Pons (tissue), 1 donor: ENCODE data around the gene MAG.
"Not testable (repeated sequence)": the region's sequence is repeated elsewhere in the genome, so short reads cannot be mapped to it uniquely, and the experiment has no call there.

Source experiments
- DNase-seq: peaks from one replicate; pipeline ENCODE4 v3.0.0-alpha.2; 2016; ENCODE audit warnings: low spot score

Gene MAG

DNA sequence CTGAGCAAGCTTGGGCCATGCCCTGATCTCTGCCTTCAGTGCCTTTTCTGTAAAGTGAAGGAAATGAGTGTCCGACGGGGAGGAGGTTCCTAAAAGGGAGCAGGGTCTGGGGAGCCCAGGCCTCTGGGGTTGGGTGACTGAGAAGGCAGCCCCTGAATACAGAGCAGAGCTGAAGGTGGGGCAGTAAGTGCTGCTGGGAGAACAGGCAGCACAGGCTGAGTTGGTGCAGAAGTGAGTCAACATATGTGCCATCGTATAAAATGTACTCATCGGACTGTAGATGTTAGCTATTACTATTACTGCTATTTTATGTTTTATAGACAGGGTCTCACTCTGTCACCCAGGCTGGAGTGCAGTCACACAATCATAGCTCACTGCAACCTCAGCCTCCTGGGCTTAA lies 10.7 kb upstream of the MAG start:
- no peak for DNase-seq

DNA sequence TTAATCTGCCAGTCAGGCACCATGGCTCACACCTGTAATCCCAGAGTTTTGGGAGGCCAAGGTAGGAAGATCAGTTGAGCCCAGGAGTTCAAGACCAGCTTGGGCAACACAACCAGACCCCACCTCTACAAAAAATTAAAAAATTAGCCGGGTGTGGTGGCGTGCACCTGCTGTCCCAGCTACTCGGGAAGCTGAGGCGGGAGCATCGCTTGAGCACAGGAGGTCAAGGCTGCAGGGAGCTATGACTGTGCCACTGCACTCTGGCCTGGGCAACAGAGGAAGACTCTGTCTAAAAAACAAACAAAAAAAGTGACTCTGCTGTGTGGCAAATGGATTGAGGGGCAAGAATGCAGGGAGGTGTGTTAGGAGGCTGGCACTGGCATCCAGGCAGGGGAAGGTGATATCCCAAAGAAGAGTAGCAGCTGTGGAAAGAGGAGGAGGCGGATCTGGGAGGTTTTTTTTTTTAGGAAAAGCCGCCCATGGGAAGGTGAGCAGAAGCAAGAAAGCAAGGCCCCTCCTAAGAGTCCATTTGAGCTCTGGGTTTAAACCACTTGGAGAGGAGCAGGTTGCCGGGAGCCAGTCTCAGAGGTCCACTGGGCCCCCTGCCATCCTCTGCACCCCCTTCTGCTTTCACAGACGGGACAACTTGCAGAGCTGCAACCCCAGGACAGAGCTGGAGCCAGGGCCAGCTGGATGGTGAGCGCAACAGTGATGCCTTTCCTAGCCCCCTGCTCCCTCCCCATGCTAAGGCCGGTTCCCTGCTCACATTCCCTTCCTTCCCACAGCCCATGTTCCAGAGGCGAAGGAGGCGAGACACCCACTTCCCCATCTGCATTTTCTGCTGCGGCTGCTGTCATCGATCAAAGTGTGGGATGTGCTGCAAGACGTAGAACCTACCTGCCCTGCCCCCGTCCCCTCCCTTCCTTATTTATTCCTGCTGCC lies 7.5 kb upstream of the MAG start:
- no peak for DNase-seq

DNA sequence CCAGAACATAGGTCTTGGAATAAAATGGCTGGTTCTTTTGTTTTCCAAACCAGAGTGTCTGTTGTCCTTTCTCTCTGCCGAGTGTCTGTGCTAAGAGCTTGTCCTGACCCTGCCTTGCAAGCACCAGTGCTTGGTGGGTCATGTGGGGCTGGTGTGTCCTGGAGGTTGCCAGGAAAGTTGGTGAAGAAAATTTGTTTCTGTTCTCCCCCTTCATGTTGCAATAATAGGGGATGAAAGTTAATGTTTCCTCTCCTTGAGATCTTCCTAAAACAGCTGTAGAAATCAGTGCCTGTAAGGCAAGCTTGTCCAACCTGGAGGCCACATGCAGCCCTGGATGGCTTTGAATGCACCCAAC lies 6.9 kb upstream of the MAG start:
- DNase-seq, result no peak

DNA sequence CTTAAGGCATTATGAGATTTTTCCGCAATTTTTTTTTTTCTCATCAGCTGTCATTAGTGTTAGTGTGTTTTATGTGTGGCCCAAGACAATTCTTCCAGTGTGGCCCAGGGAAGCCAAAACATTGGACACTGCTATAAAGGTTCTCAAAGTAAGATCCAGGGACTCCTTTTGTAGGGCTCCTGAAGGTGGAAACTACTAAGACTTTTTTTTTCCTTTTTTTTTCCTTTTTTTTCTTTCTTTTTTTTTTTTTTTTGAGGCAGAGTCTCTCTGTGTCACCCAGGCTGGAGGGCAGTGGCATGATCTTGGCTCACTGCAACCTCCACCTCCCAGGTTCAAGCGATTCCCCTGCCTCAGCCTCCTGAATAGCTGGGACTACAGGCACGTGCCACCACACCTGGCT lies 6.5 kb upstream of the MAG start:
- not testable (repeated sequence) for DNase-seq

DNA sequence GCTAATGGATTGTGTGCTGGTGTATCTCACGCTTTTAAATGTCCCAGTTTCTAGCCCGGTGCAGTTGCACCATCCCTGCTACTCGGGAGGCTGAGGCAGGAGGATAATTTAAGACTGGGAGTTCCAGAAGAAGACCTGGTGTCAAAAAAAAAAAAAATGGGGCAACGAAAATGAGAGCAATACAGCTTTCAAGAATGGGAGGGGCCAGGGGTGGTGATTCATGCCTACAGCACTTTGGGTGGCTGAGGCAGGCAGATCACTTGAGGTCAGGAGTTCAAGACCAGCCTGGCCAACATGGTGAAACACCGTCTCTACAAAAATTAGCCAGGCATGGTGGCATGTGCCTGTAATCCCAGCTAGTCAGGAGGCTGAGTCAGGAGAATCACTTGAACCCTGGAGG lies 5.9 kb upstream of the MAG start:
- DNase-seq, result not testable (repeated sequence)

DNA sequence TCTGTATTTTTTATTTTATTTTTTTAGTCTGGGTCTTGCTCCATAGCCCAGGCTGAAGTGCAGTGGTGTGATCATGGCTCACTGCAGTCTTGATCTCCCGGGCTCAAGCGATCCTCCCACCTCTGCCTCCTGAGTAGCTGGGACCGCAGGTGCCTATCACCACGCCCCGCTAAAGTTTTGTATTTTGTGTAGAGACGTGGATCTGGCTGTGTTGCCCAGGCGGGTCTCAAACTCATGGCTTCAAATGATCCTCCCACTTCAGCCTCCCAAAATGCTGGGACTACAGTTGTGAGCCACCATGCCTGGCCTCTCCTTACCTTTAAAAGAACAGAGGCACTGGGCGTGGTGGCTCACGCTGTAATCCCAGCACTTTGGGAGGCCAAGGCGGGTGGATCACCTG lies 4.2 kb upstream of the MAG start:
- no peak for DNase-seq

DNA sequence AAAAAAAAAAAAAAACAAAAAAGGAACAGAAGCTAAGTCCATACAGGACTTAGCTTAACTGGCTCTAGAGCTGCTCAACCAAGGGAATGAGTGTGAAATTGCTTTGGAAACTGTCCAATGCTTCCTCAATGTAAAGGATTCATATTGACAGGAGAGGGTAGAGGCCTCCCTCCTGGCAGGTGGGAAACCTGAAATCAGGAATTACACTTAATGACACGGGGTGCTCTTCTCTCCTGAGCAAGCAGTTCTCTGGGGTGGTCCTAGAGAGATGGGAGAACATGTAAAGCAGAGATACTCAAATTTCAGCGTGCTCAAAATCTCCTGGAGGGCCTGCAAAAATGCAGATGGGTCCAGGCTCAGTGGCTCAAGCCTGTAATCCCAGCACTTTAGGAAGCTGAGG lies 3.6 kb upstream of the MAG start:
- no peak for DNase-seq

DNA sequence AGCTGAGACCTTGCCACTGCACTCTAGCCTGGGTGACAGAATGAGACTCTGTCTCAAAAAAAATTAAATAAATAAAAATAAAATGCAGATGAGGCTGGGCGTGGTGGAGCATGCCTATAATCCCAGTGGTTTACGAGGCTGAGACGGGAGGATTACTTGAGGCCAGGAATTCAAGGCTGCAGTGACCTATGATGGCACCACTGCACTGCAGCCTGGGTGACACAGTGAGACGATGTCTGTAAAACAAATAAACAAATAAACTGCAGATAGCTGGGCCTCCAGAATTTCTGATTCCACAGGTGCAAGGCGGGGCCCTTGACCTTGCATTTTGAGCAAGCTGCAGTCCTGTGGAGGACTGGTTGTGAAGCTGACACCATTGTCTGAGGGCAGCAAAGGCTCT lies 3.1 kb upstream of the MAG start:
- no peak for DNase-seq

DNA sequence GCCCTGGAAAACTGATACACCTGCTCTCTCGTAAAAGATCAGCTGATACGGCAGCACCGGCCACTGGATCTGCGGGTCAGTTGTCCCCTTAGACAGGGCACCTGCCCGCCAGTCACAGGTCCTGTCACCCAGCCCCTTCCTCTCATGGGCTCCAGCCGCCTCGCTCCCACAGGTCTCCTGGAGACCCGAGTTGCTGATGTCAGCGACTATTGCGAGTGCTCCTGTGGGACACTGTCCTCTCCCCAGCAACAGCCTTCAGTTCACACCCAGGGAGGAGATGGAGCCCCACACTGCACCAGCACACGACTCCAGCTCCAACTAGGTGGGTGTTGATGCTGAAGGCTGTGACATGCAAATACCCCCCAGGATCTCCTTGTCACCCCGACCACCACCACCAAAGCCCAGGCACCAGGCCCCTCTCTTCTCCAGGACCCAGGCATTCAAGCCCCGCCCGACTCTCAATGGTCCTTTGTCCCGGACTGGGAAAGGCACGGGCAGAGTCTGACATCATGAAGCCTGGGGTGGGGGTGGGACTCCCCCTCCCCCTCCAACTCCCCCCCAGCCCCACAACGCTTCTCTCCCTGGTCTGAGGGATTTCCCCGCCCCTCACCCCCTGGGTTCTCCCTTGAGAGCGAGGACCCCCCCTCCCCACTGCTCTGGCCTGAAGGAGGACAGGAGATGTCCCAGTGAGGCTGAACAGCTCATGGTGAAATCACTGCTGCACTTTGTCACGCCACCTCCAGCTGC lies 1.4 kb upstream of the MAG start:
- peak; percentile 90 for DNase-seq

DNA sequence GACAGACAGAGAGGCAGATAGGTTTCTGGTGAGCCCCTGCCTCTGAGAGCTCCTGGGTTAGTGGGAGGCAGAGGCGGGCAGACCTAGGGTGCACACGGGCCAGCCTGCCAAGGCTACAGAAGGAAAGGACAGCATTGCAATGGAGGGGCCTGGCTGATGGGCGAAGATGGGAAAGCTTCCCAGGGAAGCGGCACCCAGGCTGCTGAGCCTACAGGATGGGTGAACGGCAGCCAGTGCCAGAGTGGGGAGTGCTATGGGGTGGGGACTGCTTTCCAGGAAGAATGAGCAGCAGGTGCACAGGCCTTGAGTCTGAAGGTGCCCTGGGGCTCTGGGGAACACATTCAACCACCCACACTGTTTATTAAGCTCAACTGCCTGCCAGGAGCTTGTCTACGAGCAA lies 702 bp upstream of the MAG start:
- DNase-seq, result no peak

DNA sequence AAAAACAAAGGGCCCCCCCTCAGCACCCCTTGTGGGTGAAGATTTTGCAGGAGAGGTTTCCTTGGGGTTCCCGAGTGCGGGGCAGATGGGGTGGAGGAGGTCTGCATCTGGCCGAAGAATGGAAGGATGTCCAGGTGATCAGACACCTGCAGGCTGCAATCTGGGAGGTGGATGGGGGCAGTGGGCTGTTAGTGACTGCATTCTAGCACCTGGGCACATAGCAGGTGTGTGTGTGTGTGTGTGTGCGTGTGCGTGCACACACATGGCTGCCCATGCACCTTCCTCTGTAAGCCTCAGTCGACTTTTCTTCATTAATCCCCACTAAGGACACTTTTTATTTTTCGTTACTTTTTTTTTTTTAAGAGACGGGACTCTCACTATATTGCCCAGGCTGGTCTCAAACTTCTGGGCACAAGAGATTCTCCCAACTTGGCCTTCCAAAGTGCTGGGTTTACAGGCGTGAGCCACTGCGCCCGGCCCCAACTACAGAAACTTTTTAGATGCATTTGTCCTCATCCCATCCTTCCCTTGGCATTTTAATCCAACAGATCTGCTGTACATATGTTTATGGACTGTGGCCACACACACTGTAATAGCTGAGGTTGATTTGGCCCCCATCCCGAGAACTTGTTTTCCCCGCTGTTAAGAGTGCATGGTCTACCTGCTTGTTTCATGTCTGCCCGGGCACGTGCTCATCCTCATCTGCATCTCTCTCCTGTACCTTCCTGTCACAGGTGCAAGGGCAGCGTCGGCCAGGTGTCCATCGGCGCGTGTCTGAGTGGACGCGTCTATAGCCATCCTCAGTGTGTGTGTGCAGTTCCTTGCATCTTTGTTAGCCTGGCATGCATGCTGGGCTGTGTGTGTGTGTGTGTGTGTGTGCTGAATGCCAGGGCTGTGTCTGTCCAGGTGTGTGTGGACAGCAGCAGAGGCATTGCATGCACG lies 731 bp downstream of the MAG start:
- no peak for DNase-seq

DNA sequence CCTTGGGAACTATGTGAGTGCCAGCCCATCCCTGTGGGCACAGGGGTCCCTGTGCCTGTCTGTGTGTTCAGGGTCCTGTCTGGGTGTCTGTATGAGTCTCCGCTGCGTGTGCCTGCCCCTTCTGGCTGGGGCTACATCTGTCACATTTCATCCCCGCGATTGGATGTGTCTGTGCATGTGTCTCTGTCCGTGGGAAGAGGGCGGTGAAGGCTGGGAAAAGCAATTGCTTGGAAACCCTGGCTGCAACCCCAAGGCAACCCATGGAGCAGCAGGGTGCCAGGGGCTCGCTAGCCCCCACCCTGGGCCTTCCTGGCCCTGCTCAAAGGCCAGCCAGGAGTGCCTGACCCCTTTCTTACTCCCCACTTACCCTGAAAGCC lies 1.4 kb downstream of the MAG start:
- DNase-seq, result peak; percentile 77

DNA sequence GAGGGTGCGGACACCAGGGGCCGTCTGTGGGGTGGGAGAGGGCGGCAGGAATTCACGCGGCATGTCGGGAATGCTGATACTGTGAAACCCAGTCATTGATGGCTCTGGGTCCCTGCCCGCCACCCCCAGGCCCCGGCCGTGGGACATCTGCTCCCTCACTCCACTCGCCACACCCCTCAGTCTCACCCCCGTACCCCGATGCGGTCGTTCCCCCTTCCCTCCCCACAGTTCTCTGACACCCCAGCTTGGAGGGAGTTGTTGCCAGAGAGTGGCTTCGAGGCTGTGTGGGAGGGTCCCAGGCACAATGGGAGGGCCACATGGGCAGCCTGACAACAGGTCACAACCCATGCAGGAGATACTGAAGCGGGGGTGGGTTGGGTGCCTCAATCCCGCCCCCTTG lies 1.8 kb downstream of the MAG start:
- DNase-seq, result no peak

DNA sequence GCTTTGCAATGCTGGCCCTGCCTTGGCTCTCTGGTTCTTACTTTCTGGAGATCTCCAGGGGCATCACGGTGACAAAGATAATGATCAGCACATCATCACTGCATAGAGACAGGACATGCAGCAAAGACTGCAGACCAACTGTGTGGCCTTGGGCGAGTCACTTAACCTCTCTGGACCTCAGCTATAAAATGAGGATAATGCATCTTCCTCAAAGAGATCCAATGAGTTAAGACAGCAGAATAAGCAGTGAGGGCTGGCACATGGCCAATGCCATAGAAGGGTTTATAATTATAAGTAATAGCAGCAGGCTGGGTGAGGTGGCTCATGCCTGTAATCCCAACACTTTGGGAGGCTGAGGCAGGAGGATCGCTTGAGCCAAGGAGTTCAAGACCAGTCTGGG lies 2.4 kb downstream of the MAG start:
- no peak for DNase-seq

DNA sequence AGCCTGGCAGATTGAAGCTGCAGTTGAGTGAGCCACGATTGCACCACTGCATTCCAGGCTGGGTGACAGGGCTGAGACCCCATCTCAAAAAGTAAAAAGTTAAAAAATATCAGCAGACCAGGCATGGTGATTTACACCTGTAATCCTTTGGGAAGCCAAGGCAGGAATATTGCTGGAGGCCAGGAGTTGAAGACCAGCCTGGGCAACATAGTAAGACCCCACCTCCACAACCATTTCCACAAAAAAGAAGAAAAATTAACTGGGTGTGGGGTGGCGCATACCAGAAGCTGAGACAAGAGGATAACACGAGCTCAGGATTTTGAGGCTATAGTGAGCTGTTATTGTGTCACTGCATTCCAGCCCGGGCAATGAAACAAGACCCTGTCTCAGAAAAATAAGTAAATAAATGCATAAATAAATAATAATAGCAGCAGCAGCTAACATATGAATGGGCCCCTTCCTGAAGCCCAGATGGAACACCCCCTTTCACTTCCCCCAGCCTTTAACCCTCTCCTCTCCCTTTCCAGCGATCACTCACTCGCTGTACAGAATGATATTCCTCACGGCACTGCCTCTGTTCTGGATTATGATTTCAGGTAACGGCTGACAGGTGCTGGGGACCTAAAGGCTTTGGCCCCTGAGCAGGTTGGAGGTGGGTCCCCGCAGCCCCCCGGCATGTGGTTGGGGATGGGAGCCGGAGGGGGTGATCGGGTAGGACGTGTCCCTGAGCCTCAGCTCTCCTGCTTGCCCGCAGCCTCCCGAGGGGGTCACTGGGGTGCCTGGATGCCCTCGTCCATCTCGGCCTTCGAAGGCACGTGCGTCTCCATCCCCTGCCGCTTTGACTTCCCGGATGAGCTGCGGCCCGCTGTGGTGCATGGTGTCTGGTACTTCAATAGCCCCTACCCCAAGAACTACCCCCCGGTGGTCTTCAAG lies 3.2 kb downstream of the MAG start:
- no peak for DNase-seq

DNA sequence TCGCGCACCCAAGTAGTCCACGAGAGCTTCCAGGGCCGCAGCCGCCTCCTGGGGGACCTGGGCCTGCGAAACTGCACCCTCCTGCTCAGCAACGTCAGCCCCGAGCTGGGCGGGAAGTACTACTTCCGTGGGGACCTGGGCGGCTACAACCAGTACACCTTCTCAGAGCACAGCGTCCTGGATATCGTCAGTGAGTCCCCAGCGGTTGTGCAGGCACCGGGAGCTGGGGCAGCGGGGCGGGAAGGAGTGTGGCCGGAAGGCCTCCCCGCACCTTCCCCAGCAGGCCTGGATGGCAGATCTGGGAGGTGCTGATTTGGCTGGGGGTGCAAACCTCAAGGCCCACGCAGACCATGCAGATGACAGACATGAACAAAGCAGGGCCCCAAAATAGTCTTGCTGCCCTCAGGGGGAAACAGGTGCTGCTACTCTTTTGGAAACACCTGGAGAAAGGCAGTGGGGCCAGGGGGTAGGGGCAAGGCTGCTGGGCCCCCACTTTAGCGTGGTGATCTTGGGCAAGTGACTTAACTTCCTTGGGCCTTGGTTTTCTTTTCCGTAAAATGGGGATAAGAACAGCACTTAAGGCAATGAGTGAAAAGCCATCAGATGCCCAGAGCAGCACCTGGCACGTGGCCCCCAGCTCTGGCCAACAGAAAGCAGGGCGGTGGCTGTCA lies 4.0 kb downstream of the MAG start:
- DNase-seq, result no peak

DNA sequence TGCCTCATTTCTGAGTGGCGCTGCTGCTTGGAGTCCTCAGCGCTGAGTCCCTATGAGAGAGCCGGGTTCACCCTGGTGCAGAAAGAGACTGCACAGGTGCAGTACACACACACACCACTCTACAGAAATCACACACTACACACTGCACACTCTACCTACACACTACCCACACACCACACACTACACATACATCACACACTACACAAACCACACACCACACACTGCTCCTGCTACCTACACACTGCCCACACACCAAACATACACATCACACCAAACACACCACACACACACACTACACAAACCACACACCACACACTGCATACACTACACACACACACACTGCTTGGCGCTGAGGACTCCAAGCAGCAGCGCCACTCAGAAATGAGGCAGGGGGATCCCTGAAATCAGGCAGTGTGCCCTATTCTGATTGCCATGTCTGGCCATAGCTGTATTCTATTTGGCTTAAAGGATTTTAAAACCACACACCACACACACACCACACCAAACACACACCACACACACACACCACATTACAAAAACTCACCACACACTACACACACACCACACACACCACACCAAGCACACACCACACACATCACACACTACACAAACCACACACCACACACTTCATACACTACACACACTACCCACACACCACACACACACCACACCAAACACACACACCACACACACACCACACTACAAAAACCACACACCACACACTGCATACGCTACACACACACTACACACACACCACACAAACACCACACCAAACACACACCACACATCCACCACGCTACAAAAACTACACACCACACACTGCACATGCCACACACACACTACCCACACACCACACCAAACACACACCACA lies 4.9 kb downstream of the MAG start:
- DNase-seq, result no peak

DNA sequence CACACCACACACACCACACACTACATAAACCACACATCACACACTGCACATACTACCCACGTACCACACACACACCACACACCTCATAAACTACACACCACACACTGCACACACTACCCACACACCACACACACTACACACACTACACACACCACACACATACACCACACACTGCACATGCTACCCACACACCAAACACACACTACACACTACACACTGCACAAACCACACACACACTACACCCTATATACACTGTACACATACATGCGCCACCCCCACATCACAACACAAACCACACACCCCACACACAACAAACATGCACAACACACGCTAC lies 5.5 kb downstream of the MAG start:
- no peak for DNase-seq

DNA sequence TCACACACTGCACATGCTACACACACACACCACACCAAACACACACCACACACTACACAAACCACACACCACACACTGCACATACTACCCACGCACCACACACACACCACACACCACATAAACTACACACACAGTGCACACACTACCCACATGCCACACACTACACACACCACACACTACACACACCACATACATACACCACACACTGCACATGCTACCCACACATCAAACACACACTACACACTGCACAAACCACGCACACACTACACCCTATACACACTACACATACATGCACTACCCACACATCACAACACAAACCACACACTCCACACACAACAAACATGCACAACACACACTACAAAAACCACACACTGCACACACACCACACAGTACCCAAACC lies 6.0 kb downstream of the MAG start:
- no peak for DNase-seq

DNA sequence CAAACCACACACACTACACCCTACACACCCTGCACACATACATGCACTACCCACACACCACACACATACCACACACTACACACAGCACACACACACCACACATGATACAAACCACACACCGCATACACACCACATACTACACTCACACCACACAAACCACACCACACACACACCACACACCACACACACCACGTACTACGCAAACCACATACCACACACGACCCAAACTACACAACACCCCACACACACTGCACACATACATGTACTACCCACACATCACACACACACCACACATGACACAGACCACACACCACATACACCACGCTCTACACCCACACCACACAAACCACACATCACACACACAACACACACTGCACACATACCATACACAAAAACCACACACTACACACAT lies 6.6 kb downstream of the MAG start:
- no peak for DNase-seq
